Bronchial epithelial cell (primary cell): Measurements from ENCODE around the gene MC1R. TPM values are rescaled to one million over a fixed set of nuclear protein-coding genes. Genes with fewer than 3 reads are reported as not detected.
"Not testable (repeated sequence)": the region's sequence is repeated elsewhere in the genome, so short reads cannot be mapped to it uniquely, and the experiment has no call there.

Experiments
- DNase-seq: peaks from one replicate; pipeline ENCODE4 v3.0.0-alpha.2; 2010; ENCODE audit warnings: low read depth
- FAIRE-seq: peaks from 2 replicates; lab custom pipeline; 2011; peaks lifted over from hg19 to GRCh38; lab: Jason Lieb, UNC
- H3K27me3 ChIP-seq: 2 replicates; pipeline ENCODE4 v1.5.1; 2011; ENCODE audit warnings: low read length; ENCODE audit not compliant: control insufficient read depth, insufficient read depth
- H3K36me3 ChIP-seq: 2 replicates; pipeline ENCODE4 v1.5.1; 2011; ENCODE audit warnings: low read length; ENCODE audit not compliant: control insufficient read depth, insufficient read depth
- H3K4me3 ChIP-seq: 2 replicates; pipeline ENCODE4 v1.5.1; 2011; ENCODE audit warnings: mild to moderate bottlenecking, low read depth, low read length, control low read depth
- CTCF ChIP-seq: IDR thresholded peaks from 2 replicates; pipeline ENCODE4 v1.5.1; 2011; ENCODE audit warnings: mild to moderate bottlenecking, moderate library complexity, low read length, control low read depth, inconsistent platforms; ENCODE audit not compliant: insufficient read depth, severe bottlenecking
- total RNA-seq: library from RNA; depleted of rRNA; stranded (reverse); fragments of >200 nt; gene quantifications from 2 replicates; pipeline ENCODE4 v1.2.1, GENCODE V29; 2014

MC1R gene
- total RNA-seq, 1 donor from 2014 or later = 1.6 TPM

- no peak for TF ChIP-seq CTCF
- FAIRE-seq = no peak
- Histone ChIP-seq H3K27me3 (no peaks in the 10 kb centered on the region), H3K4me3 (no peak overlapping the region), H3K36me3 (peaks cover 16% of the 10 kb centered on the region)
- DNase-seq = no peak
Measured at GRCh38 chr16:89961920-89962319, 43.3 kb downstream of the MC1R start.

GRCh38 chr16:89962754-89963498, 44.3 kb downstream of the MC1R start:
- H3K27me3 ChIP-seq = no peaks in the 10 kb centered on the region
- H3K36me3 ChIP-seq = peaks cover 8% of the 10 kb centered on the region
- TF ChIP-seq CTCF = no peak
- FAIRE-seq (no peak), DNase-seq (no peak)
- H3K4me3 ChIP-seq = no peak overlapping the region

GRCh38 chr16:89964201-89964600, 45.5 kb downstream of the MC1R start:
- no peak for TF ChIP-seq CTCF
- DNase-seq = no peak
- Histone ChIP-seq H3K4me3 (no peak overlapping the region), H3K27me3 (no peaks in the 10 kb centered on the region), H3K36me3 (peaks cover 3% of the 10 kb centered on the region)
- no peak for FAIRE-seq

- no peak for TF ChIP-seq CTCF
- Histone ChIP-seq H3K36me3 (peaks cover 3% of the 10 kb centered on the region), H3K27me3 (no peaks in the 10 kb centered on the region), H3K4me3 (no peak overlapping the region)
- DNase-seq (no peak), FAIRE-seq (peak; percentile 13)
Measured at GRCh38 chr16:89965447-89966225, 47.0 kb downstream of the MC1R start.

GRCh38 chr16:89966756-89967155, 48.1 kb downstream of the MC1R start:
- H3K36me3 ChIP-seq = no peaks in the 10 kb centered on the region
- no peak for TF ChIP-seq CTCF
- DNase-seq = no peak

GRCh38 chr16:89967436-89967835, 48.8 kb downstream of the MC1R start:
- not testable (repeated sequence) for H3K4me3 ChIP-seq, H3K27me3 ChIP-seq, H3K36me3 ChIP-seq, DNase-seq
- peak; percentile 82 for FAIRE-seq

More at GRCh38 chr16:89966756-89967155, 48.1 kb downstream of the MC1R start:
- H3K4me3 ChIP-seq = no peak overlapping the region
- no peaks in the 10 kb centered on the region for H3K27me3 ChIP-seq
- peak; percentile 47 for FAIRE-seq

GRCh38 chr16:89968074-89968473, 49.4 kb downstream of the MC1R start:
- H3K36me3 ChIP-seq, H3K4me3 ChIP-seq, FAIRE-seq, H3K27me3 ChIP-seq, DNase-seq: not testable (repeated sequence)
